Stimulated activated CD4-positive, alpha-beta T cell treated with anti-CD3 and anti-CD28 coated beads, TNF-alpha, amount 100 ng/mL, for 24 hours (primary cell): Measurements from ENCODE around the gene NUP62.
"Not testable (repeated sequence)": the region's sequence is repeated elsewhere in the genome, so short reads cannot be mapped to it uniquely, and the experiment has no call there.

ENCODE experiments used
- DNase-seq, 3 experiments: peaks; one replicate each; pipeline ENCODE4 v3.0.0-alpha.2; 2020; ENCODE audit warnings: low read depth in 3 of 3

NUP62 gene

GRCh38 chr19:49925486-49925885 lies 3.8 kb downstream of the NUP62 start:
- DNase-seq = no peak

GRCh38 chr19:49924881-49925210 lies 4.5 kb downstream of the NUP62 start:
- DNase-seq = not testable (repeated sequence)

GRCh38 chr19:49924004-49924880 lies 5.1 kb downstream of the NUP62 start:
- no peak for DNase-seq

- no peak for DNase-seq
Observed at GRCh38 chr19:49923055-49924003, 6.0 kb downstream of the NUP62 start.

- DNase-seq = no peak
Observed at GRCh38 chr19:49921871-49922795, 7.2 kb downstream of the NUP62 start.

GRCh38 chr19:49920624-49921363 lies 8.5 kb downstream of the NUP62 start:
- DNase-seq = no peak

- no peak for DNase-seq
Observed at GRCh38 chr19:49918089-49918488, 11.2 kb downstream of the NUP62 start.

GRCh38 chr19:49916839-49917733 lies 12.2 kb downstream of the NUP62 start:
- no peak for DNase-seq

GRCh38 chr19:49915271-49915670 lies 14.0 kb downstream of the NUP62 start:
- DNase-seq = no peak

GRCh38 chr19:49913720-49914119 lies 15.6 kb downstream of the NUP62 start:
- no peak for DNase-seq

GRCh38 chr19:49912965-49913685 lies 16.2 kb downstream of the NUP62 start:
- DNase-seq = no peak

- DNase-seq = no peak
Observed at GRCh38 chr19:49911381-49912145, 17.7 kb downstream of the NUP62 start.

GRCh38 chr19:49910179-49910578 lies 19.1 kb downstream of the NUP62 start:
- DNase-seq = no peak

- no peak for DNase-seq
Observed at GRCh38 chr19:49908480-49909420, 20.6 kb downstream of the NUP62 start.

GRCh38 chr19:49907745-49908446 lies 21.4 kb downstream of the NUP62 start:
- DNase-seq = no peak

- no peak for DNase-seq
Observed at GRCh38 chr19:49906879-49907564, 22.3 kb downstream of the NUP62 start.
